Measurements from ENCODE around the gene PCNX3. TPM values are rescaled to one million over a fixed set of nuclear protein-coding genes. Genes with fewer than 3 reads are reported as not detected.

The PCNX3 gene
- total and polyA plus RNA-seq, 2 of the 13 experiments (the other 11 are each of a cell fraction or from before 2014, with no cell fraction given), result 16.2 to 23.0 TPM

GRCh38 chr11:65588199-65589054 lies 27.1 kb upstream of the PCNX3 start (continued):
- TF ChIP-seq HMGXB3 (CRISPR knock-in tag; IDR thresholded peaks at IDR 0.05; ENCODE audit: borderline replicate concordance) (no peak), RAD21 (CRISPR knock-in tag; IDR thresholded peaks at IDR 0.05) (peak; percentile 84), SNAPC5 (CRISPR knock-in tag; IDR thresholded peaks at IDR 0.05; ENCODE audit: borderline replicate concordance) (no peak), RFXAP (CRISPR knock-in tag; IDR thresholded peaks at IDR 0.05; ENCODE audit: borderline replicate concordance) (no peak), HIVEP1 (CRISPR knock-in tag; IDR thresholded peaks at IDR 0.05) (no peak), ETV5 (CRISPR knock-in tag; IDR thresholded peaks at IDR 0.05; ENCODE audit: borderline replicate concordance) (no peak), GRHL1 (CRISPR knock-in tag; conservative IDR thresholded peaks at IDR 0.05) (no peak), ZNF547 (CRISPR knock-in tag; IDR thresholded peaks at IDR 0.05) (no peak), ZNF776 (CRISPR knock-in tag; IDR thresholded peaks at IDR 0.05) (no peak), MIER3 (CRISPR knock-in tag; IDR thresholded peaks at IDR 0.05; ENCODE audit: borderline replicate concordance) (no peak), ZFX (CRISPR knock-in tag; IDR thresholded peaks at IDR 0.05; ENCODE audit: low read depth) (peak; percentile 24; the same call in 1 of the 2 replicates), ZNF562 (CRISPR knock-in tag; IDR thresholded peaks at IDR 0.05; ENCODE audit: borderline replicate concordance) (no peak), SP5 (CRISPR knock-in tag; IDR thresholded peaks at IDR 0.05; ENCODE audit: borderline replicate concordance, low read depth) (no peak), ZNF737 (CRISPR knock-in tag; IDR thresholded peaks at IDR 0.05; ENCODE audit: borderline replicate concordance) (no peak), TARDBP (CRISPR knock-in tag; IDR thresholded peaks at IDR 0.05) (no peak), PCBP1 (IDR thresholded peaks at IDR 0.05; ENCODE audit: borderline replicate concordance, low read depth, low read length) (0 out of 2 replicates have a peak, but pooled peaks have one; percentile 30), STAT5B (CRISPR knock-in tag; IDR thresholded peaks at IDR 0.05) (no peak), GATAD1 (CRISPR knock-in tag; IDR thresholded peaks at IDR 0.05) (peak; percentile 41; the same call in 1 of the 2 replicates), ZBTB26 (CRISPR knock-in tag; IDR thresholded peaks at IDR 0.05; ENCODE audit: borderline replicate concordance) (no peak), FOXA3 (CRISPR knock-in tag; IDR thresholded peaks at IDR 0.05) (no peak), NFE2L2 (IDR thresholded peaks at IDR 0.05; ENCODE audit: low read length) (no peak), ZNF382 (CRISPR knock-in tag; IDR thresholded peaks at IDR 0.05; ENCODE audit: borderline replicate concordance) (no peak), ZNF883 (CRISPR knock-in tag; IDR thresholded peaks at IDR 0.05; ENCODE audit: not compliant biosample characterization) (peak; percentile 17)
